GM12878 (cell line): ENCODE data around the gene GAK. TPM values are rescaled to one million over a fixed set of nuclear protein-coding genes. Genes with fewer than 3 reads are reported as not detected.

Experiments
- ATAC-seq: fragments of 200-7000 bp; cut with Tn5 transposase; 3 replicates; pipeline ENCODE4 v1.9.1; 2020; ENCODE audit warnings: mild to moderate bottlenecking, moderate library complexity
- BruUV-seq: library from RNA; stranded (reverse); fragments of 400-500 nt; replicated peaks from 2 replicates; lab custom pipeline; 2021; lab: Mats Ljungman, UMichigan
- CTCF ChIA-PET: fragments of 300-600 bp; sonication (Branson Sonifier 250); formaldehyde crosslinking; extraction: SDS; loops from one replicate; lab custom pipeline; 2021; ENCODE audit warnings: inconsistent platforms; lab: Yijun Ruan, JAX
- POLR2A ChIA-PET: fragments of 350-600 bp; formaldehyde crosslinking; extraction: SDS; loops from one replicate; lab custom pipeline; 2021; ENCODE audit warnings: inconsistent platforms; lab: Charles Lee
- RAD21 ChIA-PET: fragments of 300-600 bp; sonication (Branson Sonifier 250); formaldehyde crosslinking; loops from one replicate; lab custom pipeline; 2023; ENCODE audit warnings: antibody characterized with exemption; ENCODE audit not compliant: unreplicated experiment; lab: Charles Lee
- SMC1A ChIA-PET: fragments of 300-600 bp; sonication (Branson Sonifier 250); formaldehyde crosslinking; loops from one replicate; lab custom pipeline; 2023; ENCODE audit not compliant: unreplicated experiment, uncharacterized antibody; lab: Charles Lee
- DNase-seq: peaks from one replicate; pipeline ENCODE4 v3.0.0-alpha.2; 2011; ENCODE audit warnings: low read depth, low spot score
- FAIRE-seq: peaks from 3 replicates; lab custom pipeline; 2011; peaks lifted over from hg19 to GRCh38; lab: Jason Lieb, UNC
- H2AFZ ChIP-seq: 2 replicates; pipeline ENCODE4 v1.6.0; 2011; ENCODE audit warnings: low read depth, low read length, control low read depth; ENCODE audit not compliant: control insufficient read depth
- H3K27ac ChIP-seq: 2 replicates; pipeline ENCODE4 v1.5.1; 2011; ENCODE audit warnings: control low read depth; ENCODE audit not compliant: control insufficient read depth, insufficient read depth
- H3K27me3 ChIP-seq, 2 experiments: replicated peaks in 1 of 2; 2 replicates each; pipeline versions ENCODE4 v1.6.0 to v1.6.1; 2011; ENCODE audit warnings: low read length in 1 of 2; ENCODE audit not compliant: control insufficient read depth in 2 of 2, insufficient read depth in 2 of 2
- H3K36me3 ChIP-seq, 2 experiments: 2 replicates each; pipeline ENCODE4 v1.5.1; 2011; ENCODE audit warnings: low read length in 1 of 2; ENCODE audit not compliant: control insufficient read depth in 2 of 2, insufficient read depth in 2 of 2
- H3K4me1 ChIP-seq: 2 replicates; pipeline ENCODE4 v1.6.1; 2011; ENCODE audit warnings: mild to moderate bottlenecking, low read length, moderate library complexity, mixed read lengths; ENCODE audit not compliant: control insufficient read depth, insufficient read depth
- H3K4me2 ChIP-seq: 2 replicates; pipeline ENCODE4 v1.6.0; 2011; ENCODE audit warnings: control low read depth; ENCODE audit not compliant: control insufficient read depth, insufficient read depth
- H3K4me3 ChIP-seq: fragments of 200-600 bp; sonication (generic); 2 replicates; pipeline ENCODE4 v1.5.1; 2016
- H3K79me2 ChIP-seq: 2 replicates; pipeline ENCODE4 v1.6.0; 2011; ENCODE audit warnings: low read length; ENCODE audit not compliant: control insufficient read depth, insufficient read depth
- H3K9ac ChIP-seq: 2 replicates; pipeline ENCODE4 v1.8.0; 2011; ENCODE audit warnings: low read length, control low read depth, mixed read lengths; ENCODE audit not compliant: control insufficient read depth, insufficient read depth
- H3K9me3 ChIP-seq: replicated peaks from 3 replicates; pipeline ENCODE4 v1.5.1; 2011; ENCODE audit warnings: mild to moderate bottlenecking, low read length; ENCODE audit not compliant: control insufficient read depth, insufficient read depth
- H4K20me1 ChIP-seq: 2 replicates; pipeline ENCODE4 v1.6.0; 2011; ENCODE audit not compliant: control insufficient read depth, insufficient read depth
- DPF2 ChIP-seq: fragments of 450-650 bp; IDR thresholded peaks from 2 replicates; pipeline ENCODE4 v1.6.1; 2017; ENCODE audit warnings: mild to moderate bottlenecking
- EGR1 ChIP-seq, 2 experiments: IDR thresholded peaks; 1 replicate in 1 of 2; 2 replicates in 1 of 2; pipeline ENCODE4 v1.6.1; 2011 to 2012; ENCODE audit warnings: low read depth in 2 of 2, low read length in 2 of 2, borderline replicate concordance in 1 of 2, mild to moderate bottlenecking in 1 of 2, moderate library complexity in 1 of 2
- GATAD2B ChIP-seq: fragments of 450-650 bp; conservative IDR thresholded peaks from 2 replicates; pipeline ENCODE4 v1.6.1; 2017; ENCODE audit warnings: low read depth, mild to moderate bottlenecking, moderate library complexity
- NR2C2 ChIP-seq: IDR thresholded peaks from 2 replicates; pipeline ENCODE4 v1.6.1; 2011; ENCODE audit warnings: borderline replicate concordance, low read depth; ENCODE audit not compliant: control insufficient read depth, insufficient read length
- NRF1 ChIP-seq: conservative IDR thresholded peaks from 2 replicates; pipeline ENCODE4 v1.6.1; 2011; ENCODE audit warnings: mild to moderate bottlenecking, low read depth, low read length, improper control_type of control experiment
- POLR2A ChIP-seq: IDR thresholded peaks from 2 replicates; pipeline ENCODE4 v1.6.1; 2011; ENCODE audit warnings: low read depth, mild to moderate bottlenecking, low read length
- SIX5 ChIP-seq: IDR thresholded peaks from 2 replicates; pipeline ENCODE4 v1.6.1; 2011; ENCODE audit warnings: mild to moderate bottlenecking, low read depth, low read length, moderate library complexity; ENCODE audit not compliant: severe bottlenecking
- SMARCA5 ChIP-seq: fragments of 450-650 bp; IDR thresholded peaks from 2 replicates; pipeline ENCODE4 v1.6.1; 2017; ENCODE audit warnings: mild to moderate bottlenecking
- WGBS: methylation state at CpG from one replicate; pipeline ENCODE4 v1.1.6; 2016; ENCODE audit warnings: low lambda C conversion rate; ENCODE audit not compliant: insufficient replicate concordance, insufficient coverage; ENCODE audit errors: missing lambda C conversion rate; 5-methylcytosine and 5-hydroxymethylcytosine counted together
- in situ Hi-C: fragments of 300-500 bp; cut with MboI; formaldehyde crosslinking; loops from 9 replicates; pipeline ENCODE4 v1.14.3; 2018; ENCODE audit warnings: mixed read lengths
- intact Hi-C: fragments of 100-400 bp; cut with micrococcal nuclease; formaldehyde crosslinking; loops from one replicate; pipeline ENCODE4 v1.14.2; 2022; ENCODE audit not compliant: unreplicated experiment
- polyA plus RNA-seq, 11 experiments: library from polyadenylated mRNA; depleted of rRNA in 4 of 11; unstranded in 6 of 11; stranded (reverse) in 5 of 11; fragments of >200 nt; fragmentation: Nextera tagmentation in 4 of 11; fragmentation: Illumina TruSeq in 1 of 11; extraction: Ambion mirVana in 4 of 11; extraction: Trizol in 1 of 11; gene quantifications; 1 replicate in 1 of 11; 2 replicates in 10 of 11; pipeline versions ENCODE4 v1.2.1 to v1.2.3, GENCODE V29; 2011 to 2016; ENCODE audit warnings: inconsistent platforms in 2 of 11, missing spikeins in 2 of 11, low read depth in 1 of 11
- total RNA-seq, 4 experiments: library from RNA; depleted of rRNA in 3 of 4; stranded (reverse); fragments of >200 nt in 3 of 4; fragmentation: Illumina TruSeq in 1 of 4; extraction: Trizol in 1 of 4; gene quantifications; 2 replicates each; pipeline versions ENCODE4 v1.2.1 to v1.2.3, GENCODE V29; 2013 to 2021
- TF ChIP-seq, protein P1 (sequence below): IDR thresholded peaks from 2 replicates; pipeline ENCODE4 v1.6.1; 2011; ENCODE audit warnings: borderline replicate concordance, low read depth, mild to moderate bottlenecking, moderate library complexity, mixed read lengths, low read length; ENCODE audit not compliant: insufficient read depth; ENCODE audit errors: extremely low read length
- TF ChIP-seq, protein P2 (sequence below): IDR thresholded peaks from 2 replicates; pipeline ENCODE4 v1.6.1; 2012; ENCODE audit warnings: low read length, inconsistent platforms

The GAK gene
- total and polyA plus RNA-seq, 10 of the 15 experiments (the other 5 are each of a cell fraction or from before 2014, with no cell fraction given) = 0.82 to 127 (median 53.8) TPM

- Histone ChIP-seq H3K4me1 (peaks cover 5% of the 10 kb centered on the region; the same call in 1 of the 2 replicates), H3K79me2 (no peaks in the 10 kb centered on the region), H2AFZ (peak within 1 kb of the TSS; percentile 51), H4K20me1 (no peaks in the 10 kb centered on the region), H3K4me3 (peak within 1 kb of the TSS; percentile 75), H3K4me2 (peak within 1 kb of the TSS; percentile 98), H3K27ac (no peak within 1 kb of the TSS), H3K36me3 (no peaks in the 10 kb centered on the region), H3K9ac (peak within 1 kb of the TSS; percentile 56; the same call in 1 of the 2 replicates), H3K27me3 (no peaks in the 10 kb centered on the region), H3K9me3 (no peaks in the 10 kb centered on the region; the same call in 2 of the 3 replicates)
- ChIA-PET POLR2A (no interaction called here), CTCF (no interaction called here), SMC1A (no interaction called here), RAD21 (no interaction called here)
- intact Hi-C loops = loop anchor here (5.0 kb wide), 1 partner anchor 36 kb away; no protein-coding TSS in a partner anchor
- TF ChIP-seq NRF1 = peak; percentile 43; the same call in 1 of the 2 replicates
- no peak for TF ChIP-seq NR2C2
- peak; percentile 9; the same call in 1 of the 2 replicates for TF ChIP-seq DPF2
- TF ChIP-seq, protein P1, sequence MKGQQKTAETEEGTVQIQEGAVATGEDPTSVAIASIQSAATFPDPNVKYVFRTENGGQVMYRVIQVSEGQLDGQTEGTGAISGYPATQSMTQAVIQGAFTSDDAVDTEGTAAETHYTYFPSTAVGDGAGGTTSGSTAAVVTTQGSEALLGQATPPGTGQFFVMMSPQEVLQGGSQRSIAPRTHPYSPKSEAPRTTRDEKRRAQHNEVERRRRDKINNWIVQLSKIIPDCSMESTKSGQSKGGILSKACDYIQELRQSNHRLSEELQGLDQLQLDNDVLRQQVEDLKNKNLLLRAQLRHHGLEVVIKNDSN = peak; percentile 31
- peak; percentile 61; the same call in 1 of the 2 replicates for TF ChIP-seq POLR2A
- peak; percentile 39; the same call in 1 of the 2 replicates for TF ChIP-seq SMARCA5
- TF ChIP-seq SIX5 = no peak
- peak; percentile 67; the same call in 1 of the 2 replicates for TF ChIP-seq GATAD2B
- TF ChIP-seq EGR1 (IDR thresholded peaks at IDR 0.05; ENCODE audit: borderline replicate concordance in 1 of 2, low read depth in 2 of 2, low read length in 2 of 2) = 0 out of 3 replicates have a peak, but pooled peaks of 1 of the 2 experiments have one; percentile 39
- TF ChIP-seq, protein P2, sequence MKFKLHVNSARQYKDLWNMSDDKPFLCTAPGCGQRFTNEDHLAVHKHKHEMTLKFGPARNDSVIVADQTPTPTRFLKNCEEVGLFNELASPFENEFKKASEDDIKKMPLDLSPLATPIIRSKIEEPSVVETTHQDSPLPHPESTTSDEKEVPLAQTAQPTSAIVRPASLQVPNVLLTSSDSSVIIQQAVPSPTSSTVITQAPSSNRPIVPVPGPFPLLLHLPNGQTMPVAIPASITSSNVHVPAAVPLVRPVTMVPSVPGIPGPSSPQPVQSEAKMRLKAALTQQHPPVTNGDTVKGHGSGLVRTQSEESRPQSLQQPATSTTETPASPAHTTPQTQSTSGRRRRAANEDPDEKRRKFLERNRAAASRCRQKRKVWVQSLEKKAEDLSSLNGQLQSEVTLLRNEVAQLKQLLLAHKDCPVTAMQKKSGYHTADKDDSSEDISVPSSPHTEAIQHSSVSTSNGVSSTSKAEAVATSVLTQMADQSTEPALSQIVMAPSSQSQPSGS = no peak
- no TSS peak for BruUV-seq
- peak; percentile 88 for ATAC-seq
- in situ Hi-C loops = no loop called here
- no peak for FAIRE-seq
- no peak for DNase-seq
- WGBS = 47% methylated on average over 66 of the region's 123 CpGs
Measured at GRCh38 chr4:973431-974397, 41.6 kb upstream of the GAK start, which contains the start of gene DGKQ. Gene DGKQ (minus strand): TSS chr4:973569. CDS start chr4:973482, 87 bp downstream.
